Dendritic cell treated with granulocyte-macrophage colony-stimulating factor and Interleukin-4, amounts not matched to agents 40 ng/mL and 50 ng/mL, for 4 days (primary cell): Measurements from ENCODE around the gene KIRREL3.
A peak's percentile ranks its signal among the peaks of the same experiment; 100 is the strongest.
"Not testable (repeated sequence)": the region's sequence is repeated elsewhere in the genome, so short reads cannot be mapped to it uniquely, and the experiment has no call there.

ENCODE experiments used
- H3K27ac Mint-ChIP-seq: one replicate; pipeline ENCODE4 v1.8.0; 2022; ENCODE audit warnings: mild to moderate bottlenecking, mixed read lengths
- H3K27me3 Mint-ChIP-seq: one replicate; pipeline ENCODE4 v1.8.0; 2022; ENCODE audit warnings: mild to moderate bottlenecking, mixed read lengths
- H3K36me3 Mint-ChIP-seq: one replicate; pipeline ENCODE4 v1.8.0; 2022; ENCODE audit warnings: low read depth, mixed read lengths
- H3K4me1 Mint-ChIP-seq: one replicate; pipeline ENCODE4 v1.8.0; 2022; ENCODE audit warnings: low read depth, mixed read lengths
- H3K4me3 Mint-ChIP-seq: one replicate; pipeline ENCODE4 v1.8.0; 2022; ENCODE audit warnings: mild to moderate bottlenecking, moderate library complexity, mixed read lengths
- H3K9me3 Mint-ChIP-seq: one replicate; pipeline ENCODE4 v1.8.0; 2022; ENCODE audit warnings: mixed read lengths
- intact Hi-C: fragments of 100-400 bp; cut with micrococcal nuclease; formaldehyde crosslinking; loops from one replicate; pipeline ENCODE4 v1.15.0; 2022

The KIRREL3 gene

GRCh38 chr11:126391286-126391954 is 609.1 kb downstream of the KIRREL3 start:
- peaks cover 48% of the 10 kb centered on the region for H3K4me1 Mint-ChIP-seq
- H3K27me3 Mint-ChIP-seq, result no peaks in the 10 kb centered on the region
- no peaks in the 10 kb centered on the region for H3K9me3 Mint-ChIP-seq
- H3K36me3 Mint-ChIP-seq, result no peaks in the 10 kb centered on the region
- intact Hi-C loops, result loop anchor here (5.0 kb wide), 1 partner anchor 34 kb away; the partner anchor contains the start of gene ST3GAL4
- peak overlapping the region; percentile 71 for H3K27ac Mint-ChIP-seq
- no peak overlapping the region for H3K4me3 Mint-ChIP-seq

GRCh38 chr11:126390272-126390867 is 610.2 kb downstream of the KIRREL3 start:
- intact Hi-C loops, result loop anchor here (5.0 kb wide), 1 partner anchor 33 kb away; the partner anchor contains the start of gene ST3GAL4
- H3K36me3 Mint-ChIP-seq, result no peaks in the 10 kb centered on the region
- no peak overlapping the region for H3K4me3 Mint-ChIP-seq
- H3K9me3 Mint-ChIP-seq, result no peaks in the 10 kb centered on the region
- H3K27me3 Mint-ChIP-seq, result no peaks in the 10 kb centered on the region
- H3K27ac Mint-ChIP-seq, result no peak overlapping the region
- H3K4me1 Mint-ChIP-seq, result peaks cover 55% of the 10 kb centered on the region

- H3K4me1 Mint-ChIP-seq, result peaks cover 61% of the 10 kb centered on the region
- H3K36me3 Mint-ChIP-seq, result no peaks in the 10 kb centered on the region
- intact Hi-C loops, result no loop called here
- H3K27me3 Mint-ChIP-seq, result no peaks in the 10 kb centered on the region
- H3K9me3 Mint-ChIP-seq, result no peaks in the 10 kb centered on the region
- no peak overlapping the region for H3K4me3 Mint-ChIP-seq
- no peak overlapping the region for H3K27ac Mint-ChIP-seq
These were observed 612.7 kb downstream of the KIRREL3 start for GRCh38 chr11:126387857-126388256.

GRCh38 chr11:126386729-126387071 is 613.9 kb downstream of the KIRREL3 start:
- H3K4me3 Mint-ChIP-seq, intact Hi-C loops, H3K9me3 Mint-ChIP-seq, H3K27me3 Mint-ChIP-seq, H3K36me3 Mint-ChIP-seq: not testable (repeated sequence)
- H3K4me1 Mint-ChIP-seq, result peaks cover 54% of the 10 kb centered on the region
- peak overlapping the region; percentile 33 for H3K27ac Mint-ChIP-seq

GRCh38 chr11:126385991-126386728 is 614.4 kb downstream of the KIRREL3 start:
- H3K27me3 Mint-ChIP-seq, result no peaks in the 10 kb centered on the region
- H3K9me3 Mint-ChIP-seq, result no peaks in the 10 kb centered on the region
- intact Hi-C loops, result no loop called here
- H3K4me1 Mint-ChIP-seq, result peaks cover 54% of the 10 kb centered on the region
- H3K27ac Mint-ChIP-seq, result peak overlapping the region; percentile 33
- no peak overlapping the region for H3K4me3 Mint-ChIP-seq
- no peaks in the 10 kb centered on the region for H3K36me3 Mint-ChIP-seq

GRCh38 chr11:126384449-126385070 is 616.0 kb downstream of the KIRREL3 start:
- peaks cover 53% of the 10 kb centered on the region for H3K4me1 Mint-ChIP-seq
- H3K9me3 Mint-ChIP-seq, result no peaks in the 10 kb centered on the region
- H3K27ac Mint-ChIP-seq, result peak overlapping the region; percentile 33
- no peak overlapping the region for H3K4me3 Mint-ChIP-seq
- no peaks in the 10 kb centered on the region for H3K27me3 Mint-ChIP-seq
- no peaks in the 10 kb centered on the region for H3K36me3 Mint-ChIP-seq
- intact Hi-C loops, result no loop called here

- Mint-ChIP-seq H3K36me3 (no peaks in the 10 kb centered on the region), H3K4me3 (no peak overlapping the region), H3K27me3 (no peaks in the 10 kb centered on the region), H3K4me1 (peaks cover 53% of the 10 kb centered on the region), H3K27ac (peak overlapping the region; percentile 60), H3K9me3 (no peaks in the 10 kb centered on the region)
- intact Hi-C loops, result no loop called here
These were observed 616.9 kb downstream of the KIRREL3 start for GRCh38 chr11:126383339-126384335.

- H3K9me3 Mint-ChIP-seq, H3K4me3 Mint-ChIP-seq, H3K27me3 Mint-ChIP-seq, intact Hi-C loops, H3K36me3 Mint-ChIP-seq: not testable (repeated sequence)
- Mint-ChIP-seq H3K4me1 (peaks cover 49% of the 10 kb centered on the region), H3K27ac (peak overlapping the region; percentile 60)
These were observed 617.9 kb downstream of the KIRREL3 start for GRCh38 chr11:126382641-126383040.

GRCh38 chr11:126381960-126382359 is 618.6 kb downstream of the KIRREL3 start:
- intact Hi-C loops, H3K27me3 Mint-ChIP-seq, H3K36me3 Mint-ChIP-seq, H3K4me3 Mint-ChIP-seq, H3K27ac Mint-ChIP-seq, H3K9me3 Mint-ChIP-seq: not testable (repeated sequence)
- peaks cover 42% of the 10 kb centered on the region for H3K4me1 Mint-ChIP-seq

- no peaks in the 10 kb centered on the region for H3K9me3 Mint-ChIP-seq
- no peaks in the 10 kb centered on the region for H3K36me3 Mint-ChIP-seq
- peaks cover 32% of the 10 kb centered on the region for H3K4me1 Mint-ChIP-seq
- no peak overlapping the region for H3K27ac Mint-ChIP-seq
- no peaks in the 10 kb centered on the region for H3K27me3 Mint-ChIP-seq
- H3K4me3 Mint-ChIP-seq, result peak overlapping the region; percentile 55
- intact Hi-C loops, result no loop called here
These were observed 619.7 kb downstream of the KIRREL3 start for GRCh38 chr11:126380909-126381308.

- no peak overlapping the region for H3K27ac Mint-ChIP-seq
- no peaks in the 10 kb centered on the region for H3K27me3 Mint-ChIP-seq
- peaks cover 40% of the 10 kb centered on the region for H3K4me1 Mint-ChIP-seq
- no peaks in the 10 kb centered on the region for H3K9me3 Mint-ChIP-seq
- intact Hi-C loops, result no loop called here
- peaks cover 12% of the 10 kb centered on the region for H3K36me3 Mint-ChIP-seq
- no peak overlapping the region for H3K4me3 Mint-ChIP-seq
These were observed 621.8 kb downstream of the KIRREL3 start for GRCh38 chr11:126378763-126379162.

- H3K9me3 Mint-ChIP-seq, result no peaks in the 10 kb centered on the region
- no peak overlapping the region for H3K4me3 Mint-ChIP-seq
- peaks cover 12% of the 10 kb centered on the region for H3K36me3 Mint-ChIP-seq
- peaks cover 28% of the 10 kb centered on the region for H3K4me1 Mint-ChIP-seq
- intact Hi-C loops, result no loop called here
- no peaks in the 10 kb centered on the region for H3K27me3 Mint-ChIP-seq
- no peak overlapping the region for H3K27ac Mint-ChIP-seq
These were observed 624.8 kb downstream of the KIRREL3 start for GRCh38 chr11:126375726-126376125.

- Mint-ChIP-seq H3K4me1 (peaks cover 35% of the 10 kb centered on the region), H3K36me3 (peaks cover 12% of the 10 kb centered on the region)
- H3K27me3 Mint-ChIP-seq, H3K9me3 Mint-ChIP-seq, H3K27ac Mint-ChIP-seq, H3K4me3 Mint-ChIP-seq, intact Hi-C loops: not testable (repeated sequence)
These were observed 625.8 kb downstream of the KIRREL3 start for GRCh38 chr11:126374562-126375300.
